GM21390 (cell line): ENCODE measurements around the gene ITPR1.

Experiments
- ATAC-seq: cut with Tn5 transposase; IDR thresholded peaks from one replicate; pipeline ENCODE4 v1.9.1; 2021; ENCODE audit not compliant: unreplicated experiment

The ITPR1 gene

GRCh38 chr3:4820296-4821121 lies 327.4 kb downstream of the ITPR1 start:
- ATAC-seq, result no peak

GRCh38 chr3:4821338-4821737 lies 328.2 kb downstream of the ITPR1 start:
- no peak for ATAC-seq

GRCh38 chr3:4821975-4822374 lies 328.8 kb downstream of the ITPR1 start:
- no peak for ATAC-seq

GRCh38 chr3:4822568-4822967 lies 329.4 kb downstream of the ITPR1 start:
- no peak for ATAC-seq

- ATAC-seq, result no peak
These were observed 330.2 kb downstream of the ITPR1 start for GRCh38 chr3:4823385-4823784.

GRCh38 chr3:4823986-4824925 lies 331.1 kb downstream of the ITPR1 start:
- ATAC-seq, result no peak

GRCh38 chr3:4824926-4825325 lies 331.8 kb downstream of the ITPR1 start:
- no peak for ATAC-seq

GRCh38 chr3:4825436-4826236 lies 332.5 kb downstream of the ITPR1 start:
- ATAC-seq, result no peak

- no peak for ATAC-seq
These were observed 333.3 kb downstream of the ITPR1 start for GRCh38 chr3:4826237-4827100.

GRCh38 chr3:4827767-4828166 lies 334.6 kb downstream of the ITPR1 start:
- no peak for ATAC-seq

GRCh38 chr3:4828279-4829030 lies 335.3 kb downstream of the ITPR1 start:
- ATAC-seq, result no peak

- peak; percentile 38 for ATAC-seq
These were observed 335.9 kb downstream of the ITPR1 start for GRCh38 chr3:4829031-4829394.

GRCh38 chr3:4830586-4830914 lies 337.4 kb downstream of the ITPR1 start:
- ATAC-seq, result no peak

- ATAC-seq, result no peak
These were observed 338.4 kb downstream of the ITPR1 start for GRCh38 chr3:4831580-4831950.

GRCh38 chr3:4833471-4833870 lies 340.3 kb downstream of the ITPR1 start:
- no peak for ATAC-seq

GRCh38 chr3:4834403-4834866 lies 341.3 kb downstream of the ITPR1 start:
- ATAC-seq, result peak; percentile 48

- no peak for ATAC-seq
These were observed 342.5 kb downstream of the ITPR1 start for GRCh38 chr3:4835616-4836043.

GRCh38 chr3:4836516-4836915 lies 343.4 kb downstream of the ITPR1 start:
- no peak for ATAC-seq

- no peak for ATAC-seq
These were observed 344.3 kb downstream of the ITPR1 start for GRCh38 chr3:4837374-4837930.
